Suprapubic skin (tissue), 4 donors: ENCODE data around the gene NLRC5. TPM values are rescaled to one million over a fixed set of nuclear protein-coding genes. Genes with fewer than 3 reads are reported as not detected.
A peak's percentile ranks its signal among the peaks of the same experiment; 100 is the strongest.

Experiments
- DNase-seq, 2 donors: peaks; one replicate each; pipeline ENCODE4 v3.0.0-alpha.2; 2019; ENCODE audit warnings: low spot score in 2 of 2
- H3K27ac ChIP-seq: fragments of 200-600 bp; sonication (generic); one replicate; pipeline ENCODE4 v1.5.1; 2019
- H3K27me3 ChIP-seq: fragments of 200-600 bp; sonication (generic); one replicate; pipeline ENCODE4 v1.5.1; 2019
- H3K36me3 ChIP-seq: fragments of 200-600 bp; sonication (generic); one replicate; pipeline ENCODE4 v1.5.1; 2019
- H3K4me1 ChIP-seq: fragments of 200-600 bp; sonication (generic); one replicate; pipeline ENCODE4 v1.5.1; 2019
- H3K4me3 ChIP-seq: fragments of 200-600 bp; sonication (generic); one replicate; pipeline ENCODE4 v1.5.1; 2019; ENCODE audit warnings: mild to moderate bottlenecking
- H3K9me3 ChIP-seq: fragments of 200-600 bp; sonication (generic); one replicate; pipeline ENCODE4 v1.5.1; 2019
- EP300 ChIP-seq: sonication (generic); formaldehyde crosslinking; IDR thresholded peaks from one replicate; pipeline ENCODE4 v1.6.1; 2017; ENCODE audit warnings: antibody characterized with exemption
- POLR2A ChIP-seq, 2 donors: fragments of 450-650 bp; IDR thresholded peaks; one replicate each; pipeline ENCODE4 v1.6.1; 2017; ENCODE audit warnings: antibody characterized with exemption in 2 of 2, mild to moderate bottlenecking in 2 of 2, moderate library complexity in 2 of 2
- POLR2AphosphoS5 ChIP-seq, 3 donors: sonication (generic); formaldehyde crosslinking; IDR thresholded peaks; one replicate each; pipeline ENCODE4 v1.6.1; 2017; ENCODE audit warnings: antibody characterized with exemption in 3 of 3
- WGBS: methylation state at CpG from one replicate; pipeline ENCODE4 v1.1.5; 2018; 5-methylcytosine and 5-hydroxymethylcytosine counted together
- total RNA-seq, 4 donors: library from RNA; depleted of rRNA; stranded (reverse); fragments of >200 nt; gene quantifications; one replicate each; pipeline ENCODE4 v1.1.0, GENCODE V29; 2016
- TF ChIP-seq, protein P1 (sequence below), 2 donors: fragments of 200-600 bp in 1 of 2; fragments of 450-650 bp in 1 of 2; sonication (generic) in 1 of 2; IDR thresholded peaks; one replicate each; pipeline ENCODE4 v1.5.1; 2016 to 2019; ENCODE audit warnings: antibody characterized with exemption in 2 of 2, mild to moderate bottlenecking in 1 of 2, moderate library complexity in 1 of 2

The NLRC5 gene
- total RNA-seq, 4 donors from 2014 or later = 36.9 to 133 (median 54.4) TPM

DNA sequence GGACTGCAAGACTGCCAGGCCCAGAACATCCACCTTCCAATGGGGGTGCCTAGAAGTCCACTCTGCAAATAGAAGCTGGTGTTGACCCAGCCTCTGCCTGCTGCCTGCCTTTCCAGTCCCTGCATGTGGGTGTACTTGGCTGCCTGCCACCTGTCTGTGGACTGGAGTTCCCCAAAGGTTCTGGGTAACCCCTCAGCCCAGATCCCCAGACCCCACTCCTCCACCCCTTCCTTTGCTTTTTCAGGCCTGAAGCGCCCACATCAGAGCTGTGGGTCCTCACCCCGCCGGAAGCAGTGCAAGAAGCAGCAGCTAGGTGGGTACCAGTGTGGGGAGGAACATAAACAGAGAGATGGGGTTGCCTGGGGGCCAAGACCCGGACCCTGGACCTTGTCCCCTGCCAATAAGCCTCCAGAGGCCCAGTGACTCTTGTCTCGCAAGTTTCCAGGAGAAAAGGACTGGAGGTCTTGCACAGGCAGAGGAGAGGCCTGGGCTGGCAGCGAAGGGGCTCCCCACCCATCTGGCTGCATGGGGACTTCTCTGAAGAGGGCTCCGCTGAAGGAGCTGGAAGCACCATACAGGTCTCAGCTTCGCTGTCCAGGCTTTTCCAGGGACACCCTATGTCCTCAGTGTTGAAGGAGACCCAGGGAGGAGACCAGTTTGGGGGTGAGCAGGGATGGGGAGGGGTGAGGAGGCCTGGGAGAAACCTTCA lies 34.3 kb downstream of the NLRC5 start:
- peaks cover 69% of the 10 kb centered on the region for H3K36me3 ChIP-seq
- H3K27me3 ChIP-seq = no peaks in the 10 kb centered on the region
- WGBS = 97% methylated on average over 8 of the region's 8 CpGs
- peaks cover 5% of the 10 kb centered on the region for H3K4me1 ChIP-seq
- H3K27ac ChIP-seq = no peak overlapping the region
- H3K9me3 ChIP-seq = no peaks in the 10 kb centered on the region
- TF ChIP-seq, protein P1, sequence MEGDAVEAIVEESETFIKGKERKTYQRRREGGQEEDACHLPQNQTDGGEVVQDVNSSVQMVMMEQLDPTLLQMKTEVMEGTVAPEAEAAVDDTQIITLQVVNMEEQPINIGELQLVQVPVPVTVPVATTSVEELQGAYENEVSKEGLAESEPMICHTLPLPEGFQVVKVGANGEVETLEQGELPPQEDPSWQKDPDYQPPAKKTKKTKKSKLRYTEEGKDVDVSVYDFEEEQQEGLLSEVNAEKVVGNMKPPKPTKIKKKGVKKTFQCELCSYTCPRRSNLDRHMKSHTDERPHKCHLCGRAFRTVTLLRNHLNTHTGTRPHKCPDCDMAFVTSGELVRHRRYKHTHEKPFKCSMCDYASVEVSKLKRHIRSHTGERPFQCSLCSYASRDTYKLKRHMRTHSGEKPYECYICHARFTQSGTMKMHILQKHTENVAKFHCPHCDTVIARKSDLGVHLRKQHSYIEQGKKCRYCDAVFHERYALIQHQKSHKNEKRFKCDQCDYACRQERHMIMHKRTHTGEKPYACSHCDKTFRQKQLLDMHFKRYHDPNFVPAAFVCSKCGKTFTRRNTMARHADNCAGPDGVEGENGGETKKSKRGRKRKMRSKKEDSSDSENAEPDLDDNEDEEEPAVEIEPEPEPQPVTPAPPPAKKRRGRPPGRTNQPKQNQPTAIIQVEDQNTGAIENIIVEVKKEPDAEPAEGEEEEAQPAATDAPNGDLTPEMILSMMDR (IDR thresholded peaks at IDR 0.05) = no peak
- TF ChIP-seq POLR2AphosphoS5 (IDR thresholded peaks at IDR 0.05) (no peak), EP300 (no peak), POLR2A (IDR thresholded peaks at IDR 0.05) (no peak)
- DNase-seq = peak in 1 of 2 donors; percentile 59
- H3K4me3 ChIP-seq = no peak overlapping the region

GRCh38 chr16:57024894-57025680 lies 35.7 kb downstream of the NLRC5 start:
- WGBS = 94% methylated on average over 16 of the region's 19 CpGs
- DNase-seq = peak in 1 of 2 donors; percentile 59
- TF ChIP-seq POLR2AphosphoS5 (IDR thresholded peaks at IDR 0.05) (no peak), EP300 (no peak), POLR2A (IDR thresholded peaks at IDR 0.05) (no peak)
- TF ChIP-seq, protein P1 (IDR thresholded peaks at IDR 0.05) = no peak
- Histone ChIP-seq H3K36me3 (peaks cover 58% of the 10 kb centered on the region), H3K27ac (no peak overlapping the region), H3K4me1 (peaks cover 5% of the 10 kb centered on the region), H3K9me3 (no peaks in the 10 kb centered on the region), H3K27me3 (no peaks in the 10 kb centered on the region), H3K4me3 (no peak overlapping the region)

DNA sequence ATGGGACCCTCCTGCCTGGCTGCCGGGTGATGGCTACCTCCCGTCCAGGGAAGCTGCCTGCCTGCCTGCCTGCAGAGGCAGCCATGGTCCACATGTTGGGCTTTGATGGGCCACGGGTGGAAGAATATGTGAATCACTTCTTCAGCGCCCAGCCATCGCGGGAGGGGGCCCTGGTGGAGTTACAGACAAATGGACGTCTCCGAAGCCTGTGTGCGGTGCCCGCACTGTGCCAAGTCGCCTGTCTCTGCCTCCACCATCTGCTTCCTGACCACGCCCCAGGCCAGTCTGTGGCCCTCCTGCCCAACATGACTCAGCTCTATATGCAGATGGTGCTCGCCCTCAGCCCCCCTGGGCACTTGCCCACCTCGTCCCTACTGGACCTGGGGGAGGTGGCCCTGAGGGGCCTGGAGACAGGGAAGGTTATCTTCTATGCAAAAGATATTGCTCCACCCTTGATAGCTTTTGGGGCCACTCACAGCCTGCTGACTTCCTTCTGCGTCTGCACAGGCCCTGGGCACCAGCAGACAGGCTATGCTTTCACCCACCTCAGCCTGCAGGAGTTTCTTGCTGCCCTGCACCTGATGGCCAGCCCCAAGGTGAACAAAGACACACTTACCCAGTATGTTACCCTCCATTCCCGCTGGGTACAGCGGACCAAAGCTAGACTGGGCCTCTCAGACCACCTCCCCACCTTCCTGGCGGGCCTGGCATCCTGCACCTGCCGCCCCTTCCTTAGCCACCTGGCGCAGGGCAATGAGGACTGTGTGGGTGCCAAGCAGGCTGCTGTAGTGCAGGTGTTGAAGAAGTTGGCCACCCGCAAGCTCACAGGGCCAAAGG lies 36.8 kb downstream of the NLRC5 start:
- Histone ChIP-seq H3K4me1 (peaks cover 5% of the 10 kb centered on the region), H3K4me3 (no peak overlapping the region), H3K27ac (no peak overlapping the region), H3K36me3 (peaks cover 49% of the 10 kb centered on the region), H3K27me3 (no peaks in the 10 kb centered on the region), H3K9me3 (no peaks in the 10 kb centered on the region)
- TF ChIP-seq POLR2AphosphoS5 (IDR thresholded peaks at IDR 0.05) = no peak
- TF ChIP-seq, protein P1 (IDR thresholded peaks at IDR 0.05) = no peak
- no peak for TF ChIP-seq POLR2A (IDR thresholded peaks at IDR 0.05)
- no peak for TF ChIP-seq EP300
- WGBS = 79% methylated on average over 19 of the region's 21 CpGs
- DNase-seq = peak in 1 of 2 donors; percentile 59

GRCh38 chr16:57026778-57027062 lies 37.4 kb downstream of the NLRC5 start:
- Histone ChIP-seq H3K4me3 (no peak overlapping the region), H3K4me1 (peaks cover 5% of the 10 kb centered on the region), H3K36me3 (peaks cover 49% of the 10 kb centered on the region), H3K9me3 (no peaks in the 10 kb centered on the region), H3K27ac (no peak overlapping the region), H3K27me3 (no peaks in the 10 kb centered on the region)
- TF ChIP-seq EP300 = no peak
- TF ChIP-seq, protein P1 (IDR thresholded peaks at IDR 0.05) = no peak
- TF ChIP-seq POLR2A (IDR thresholded peaks at IDR 0.05) = no peak
- no peak for TF ChIP-seq POLR2AphosphoS5 (IDR thresholded peaks at IDR 0.05)
- WGBS = 85% methylated on average over 3 of the region's 3 CpGs
- DNase-seq = no peak

- Histone ChIP-seq H3K9me3 (no peaks in the 10 kb centered on the region), H3K27ac (no peak overlapping the region), H3K36me3 (peaks cover 46% of the 10 kb centered on the region), H3K4me1 (peaks cover 5% of the 10 kb centered on the region), H3K4me3 (no peak overlapping the region), H3K27me3 (no peaks in the 10 kb centered on the region)
- TF ChIP-seq POLR2AphosphoS5 (IDR thresholded peaks at IDR 0.05) (no peak), POLR2A (IDR thresholded peaks at IDR 0.05) (no peak), EP300 (no peak)
- TF ChIP-seq, protein P1 (IDR thresholded peaks at IDR 0.05) = no peak
- WGBS = 94% methylated on average over 2 of the region's 2 CpGs
- no peak for DNase-seq
Observed at GRCh38 chr16:57027067-57027466, 37.7 kb downstream of the NLRC5 start.
